Tongue (tissue), 2 donors: ENCODE data around the gene ATP8B1. TPM values are rescaled to one million over a fixed set of nuclear protein-coding genes. Genes with fewer than 3 reads are reported as not detected.

Experiments
- DNase-seq: peaks from one replicate; pipeline ENCODE4 v3.0.0-alpha.2; 2015
- total RNA-seq: library from RNA; depleted of rRNA; stranded (reverse); fragments of >200 nt; gene quantifications from one replicate; pipeline ENCODE4 v1.2.3, GENCODE V29; 2014

The ATP8B1 gene
- total RNA-seq, 1 donor from 2014 or later: 16.6 TPM

- DNase-seq: no peak
These were observed 13.3 kb upstream of the ATP8B1 start for GRCh38 chr18:57816208-57816954.

GRCh38 chr18:57814555-57814954 is 11.4 kb upstream of the ATP8B1 start:
- no peak for DNase-seq

- DNase-seq: no peak
These were observed 10.1 kb upstream of the ATP8B1 start for GRCh38 chr18:57813245-57813644.

- no peak for DNase-seq
These were observed 9.0 kb upstream of the ATP8B1 start for GRCh38 chr18:57812126-57812477.

GRCh38 chr18:57811477-57812125 is 8.5 kb upstream of the ATP8B1 start:
- DNase-seq: no peak

- no peak for DNase-seq
These were observed 6.1 kb upstream of the ATP8B1 start for GRCh38 chr18:57809190-57809589.

GRCh38 chr18:57807336-57808117 is 4.4 kb upstream of the ATP8B1 start:
- no peak for DNase-seq

- no peak for DNase-seq
These were observed 3.8 kb upstream of the ATP8B1 start for GRCh38 chr18:57806978-57807285.

- DNase-seq: no peak
These were observed 3.3 kb upstream of the ATP8B1 start for GRCh38 chr18:57806201-57806977.

GRCh38 chr18:57805117-57805516 is 2.0 kb upstream of the ATP8B1 start:
- no peak for DNase-seq

- no peak for DNase-seq
These were observed 1.4 kb upstream of the ATP8B1 start for GRCh38 chr18:57804557-57804956.

GRCh38 chr18:57802213-57803102 is 657 bp downstream of the ATP8B1 start:
- no peak for DNase-seq

- peak; percentile 19 for DNase-seq
These were observed 1.3 kb downstream of the ATP8B1 start for GRCh38 chr18:57801761-57802212.

- no peak for DNase-seq
These were observed 1.8 kb downstream of the ATP8B1 start for GRCh38 chr18:57801325-57801724.

GRCh38 chr18:57798713-57799373 is 4.3 kb downstream of the ATP8B1 start:
- no peak for DNase-seq

GRCh38 chr18:57797209-57797651 is 5.9 kb downstream of the ATP8B1 start:
- DNase-seq: no peak

- DNase-seq: no peak
These were observed 8.0 kb downstream of the ATP8B1 start for GRCh38 chr18:57794951-57795728.

GRCh38 chr18:57793302-57793986 is 9.7 kb downstream of the ATP8B1 start:
- DNase-seq: no peak

- DNase-seq: no peak
These were observed 10.3 kb downstream of the ATP8B1 start for GRCh38 chr18:57792631-57793301.
